DND-41 (cell line): ENCODE results near the gene SLC35F3.

Source experiments
- EZH2 ChIP-seq: IDR thresholded peaks from 3 replicates; pipeline ENCODE4 v1.6.1; 2012; ENCODE audit warnings: borderline replicate concordance, low read depth, mild to moderate bottlenecking, moderate library complexity, low read length, inconsistent platforms; ENCODE audit not compliant: severe bottlenecking
- TF ChIP-seq, protein P1 (sequence below): IDR thresholded peaks from 2 replicates; pipeline ENCODE4 v1.5.1; 2012; ENCODE audit warnings: borderline replicate concordance, low read length, moderate library complexity, mild to moderate bottlenecking; ENCODE audit not compliant: poor library complexity, severe bottlenecking; ENCODE audit errors: extremely low read depth

DNA sequence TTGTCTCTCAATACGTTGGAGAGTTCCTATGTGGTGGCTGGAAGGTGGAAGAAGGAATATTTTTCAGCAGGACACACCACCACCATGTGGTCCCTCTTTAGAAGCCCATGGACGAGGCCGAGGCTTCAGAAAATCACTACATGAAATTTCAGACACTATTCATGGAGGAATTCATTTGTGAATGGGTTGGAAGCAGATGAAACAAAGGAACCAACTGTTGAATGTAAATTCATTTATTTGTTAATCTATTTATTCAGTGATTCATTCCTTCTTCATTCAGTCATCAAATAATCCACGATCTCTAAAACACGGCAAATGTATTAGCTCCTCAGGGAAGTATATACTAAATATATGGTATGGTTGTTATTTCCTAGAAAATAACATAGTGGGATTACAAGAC lies 12.2 kb downstream of the SLC35F3 start:
- TF ChIP-seq, protein P1, sequence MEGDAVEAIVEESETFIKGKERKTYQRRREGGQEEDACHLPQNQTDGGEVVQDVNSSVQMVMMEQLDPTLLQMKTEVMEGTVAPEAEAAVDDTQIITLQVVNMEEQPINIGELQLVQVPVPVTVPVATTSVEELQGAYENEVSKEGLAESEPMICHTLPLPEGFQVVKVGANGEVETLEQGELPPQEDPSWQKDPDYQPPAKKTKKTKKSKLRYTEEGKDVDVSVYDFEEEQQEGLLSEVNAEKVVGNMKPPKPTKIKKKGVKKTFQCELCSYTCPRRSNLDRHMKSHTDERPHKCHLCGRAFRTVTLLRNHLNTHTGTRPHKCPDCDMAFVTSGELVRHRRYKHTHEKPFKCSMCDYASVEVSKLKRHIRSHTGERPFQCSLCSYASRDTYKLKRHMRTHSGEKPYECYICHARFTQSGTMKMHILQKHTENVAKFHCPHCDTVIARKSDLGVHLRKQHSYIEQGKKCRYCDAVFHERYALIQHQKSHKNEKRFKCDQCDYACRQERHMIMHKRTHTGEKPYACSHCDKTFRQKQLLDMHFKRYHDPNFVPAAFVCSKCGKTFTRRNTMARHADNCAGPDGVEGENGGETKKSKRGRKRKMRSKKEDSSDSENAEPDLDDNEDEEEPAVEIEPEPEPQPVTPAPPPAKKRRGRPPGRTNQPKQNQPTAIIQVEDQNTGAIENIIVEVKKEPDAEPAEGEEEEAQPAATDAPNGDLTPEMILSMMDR, result no peak
- TF ChIP-seq EZH2, result no peak
